GM19452 (cell line): ENCODE results near the gene ELN.

ENCODE experiments used
- ATAC-seq: cut with Tn5 transposase; IDR thresholded peaks from one replicate; pipeline ENCODE4 v1.9.1; 2021; ENCODE audit not compliant: unreplicated experiment

The ELN gene

GRCh38 chr7:74059681-74060588 is 32.0 kb downstream of the ELN start:
- ATAC-seq, result no peak

DNA sequence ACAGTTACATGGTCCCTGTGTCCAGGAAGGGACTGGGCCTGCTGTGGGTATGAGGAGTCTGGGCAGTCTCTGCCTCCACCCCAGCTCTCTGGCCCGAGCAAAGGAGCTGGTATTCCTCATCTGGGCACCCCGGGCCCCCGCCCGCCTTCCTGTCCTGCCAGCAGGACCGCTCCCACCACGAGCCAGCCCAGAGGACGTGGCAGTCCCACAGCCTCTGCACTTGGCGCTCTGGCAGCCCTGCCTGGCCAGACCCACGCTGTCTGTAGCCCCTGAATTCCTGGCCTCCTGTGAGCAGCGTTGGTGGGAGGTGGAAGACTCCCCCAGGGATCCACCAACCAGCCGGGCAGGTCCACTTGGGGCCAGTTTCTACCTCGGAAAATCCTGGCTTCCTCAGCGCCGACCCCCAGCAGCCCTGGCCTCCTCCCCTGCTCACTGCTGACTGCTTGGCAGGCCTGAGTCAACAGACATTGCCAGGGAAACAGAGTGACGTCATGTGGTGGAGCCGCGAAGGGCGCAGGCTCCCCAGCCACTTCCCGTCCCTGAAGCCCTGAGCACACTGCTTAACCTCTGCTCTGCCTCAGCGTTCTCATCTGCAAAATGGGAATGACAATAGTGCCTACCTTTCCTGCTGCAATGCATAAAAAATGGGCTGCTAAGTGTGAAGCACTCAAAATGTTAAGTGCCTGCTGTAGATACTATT is 34.0 kb downstream of the ELN start:
- ATAC-seq, result no peak

GRCh38 chr7:74063223-74063641 is 35.3 kb downstream of the ELN start:
- ATAC-seq, result no peak

GRCh38 chr7:74063646-74064045 is 35.7 kb downstream of the ELN start:
- ATAC-seq, result no peak

- ATAC-seq, result no peak
Observed at GRCh38 chr7:74064696-74065095, 36.7 kb downstream of the ELN start.

GRCh38 chr7:74066626-74067025 is 38.7 kb downstream of the ELN start:
- no peak for ATAC-seq

- ATAC-seq, result no peak
Observed at GRCh38 chr7:74068378-74069085, 40.6 kb downstream of the ELN start.

- ATAC-seq, result no peak
Observed at GRCh38 chr7:74069086-74069541, 41.1 kb downstream of the ELN start.

DNA sequence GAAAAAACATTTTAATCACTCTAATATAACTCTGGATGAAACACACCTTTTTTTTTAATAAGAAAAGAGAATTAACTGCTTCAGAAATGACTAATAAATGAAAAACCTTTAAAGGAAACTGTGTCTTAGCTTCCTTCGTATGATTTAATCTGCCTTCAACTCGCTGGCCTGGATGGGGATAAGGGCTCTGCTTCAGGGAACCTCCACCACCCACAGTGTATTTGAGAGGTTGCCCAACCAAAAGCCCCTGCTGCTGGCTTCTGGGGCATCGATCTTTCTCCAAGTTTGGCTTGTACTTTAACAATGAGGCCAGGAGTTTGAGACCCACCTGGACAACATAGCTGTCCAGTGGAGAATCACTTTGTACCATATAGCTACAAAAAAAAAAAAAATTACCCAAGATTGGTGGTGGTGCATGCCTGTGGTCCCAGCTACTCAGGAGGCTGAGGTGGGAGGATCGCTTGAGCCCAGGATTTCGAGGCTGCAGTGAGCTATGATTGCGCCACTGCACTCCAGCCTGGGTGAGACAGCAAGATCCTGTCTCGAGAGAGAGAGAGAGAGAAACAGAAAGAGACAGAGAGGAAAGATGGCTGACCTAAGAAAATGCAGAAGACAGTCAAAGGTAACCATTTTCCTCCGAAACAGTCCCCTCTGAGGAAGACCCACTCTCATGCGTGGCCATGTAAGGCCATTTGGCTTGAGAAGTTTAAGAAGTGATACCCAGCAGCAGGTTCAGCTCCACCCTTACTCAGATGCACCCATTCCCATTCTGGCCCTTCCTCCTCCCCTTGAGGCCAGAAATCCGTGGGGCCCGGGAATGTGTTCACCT is 42.0 kb downstream of the ELN start:
- no peak for ATAC-seq

GRCh38 chr7:74070619-74070921 is 42.6 kb downstream of the ELN start:
- no peak for ATAC-seq

- ATAC-seq, result no peak
Observed at GRCh38 chr7:74071121-74071520, 43.1 kb downstream of the ELN start.

DNA sequence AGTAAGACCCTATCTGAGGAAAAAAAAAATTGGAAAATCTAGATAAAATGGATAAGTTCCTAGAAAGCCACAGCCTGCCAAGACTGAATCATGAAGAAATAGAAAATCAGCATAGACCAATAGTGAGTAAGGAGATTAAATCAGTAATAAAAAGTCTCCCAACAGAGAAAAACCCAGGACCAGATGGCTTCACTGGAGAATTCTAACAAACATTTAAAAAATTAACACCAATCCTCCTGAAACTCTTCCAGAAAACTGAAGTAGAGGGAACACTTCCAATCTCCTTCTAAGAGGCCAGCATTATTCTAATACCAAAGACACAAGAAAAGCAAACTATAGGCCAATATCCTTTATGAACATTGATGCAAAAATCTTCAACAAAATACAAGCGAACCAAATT is 46.8 kb downstream of the ELN start:
- no peak for ATAC-seq

GRCh38 chr7:74078461-74078860 is 50.5 kb downstream of the ELN start:
- ATAC-seq, result no peak

- ATAC-seq, result no peak
Observed at GRCh38 chr7:74082770-74083116, 54.8 kb downstream of the ELN start.

- peak; percentile 62 for ATAC-seq
Observed at GRCh38 chr7:74083117-74083876, 55.3 kb downstream of the ELN start, which contains the start of gene LIMK1. Gene LIMK1 (plus strand): TSS chr7:74083804. CDS start chr7:74083991, 187 bp downstream.

DNA sequence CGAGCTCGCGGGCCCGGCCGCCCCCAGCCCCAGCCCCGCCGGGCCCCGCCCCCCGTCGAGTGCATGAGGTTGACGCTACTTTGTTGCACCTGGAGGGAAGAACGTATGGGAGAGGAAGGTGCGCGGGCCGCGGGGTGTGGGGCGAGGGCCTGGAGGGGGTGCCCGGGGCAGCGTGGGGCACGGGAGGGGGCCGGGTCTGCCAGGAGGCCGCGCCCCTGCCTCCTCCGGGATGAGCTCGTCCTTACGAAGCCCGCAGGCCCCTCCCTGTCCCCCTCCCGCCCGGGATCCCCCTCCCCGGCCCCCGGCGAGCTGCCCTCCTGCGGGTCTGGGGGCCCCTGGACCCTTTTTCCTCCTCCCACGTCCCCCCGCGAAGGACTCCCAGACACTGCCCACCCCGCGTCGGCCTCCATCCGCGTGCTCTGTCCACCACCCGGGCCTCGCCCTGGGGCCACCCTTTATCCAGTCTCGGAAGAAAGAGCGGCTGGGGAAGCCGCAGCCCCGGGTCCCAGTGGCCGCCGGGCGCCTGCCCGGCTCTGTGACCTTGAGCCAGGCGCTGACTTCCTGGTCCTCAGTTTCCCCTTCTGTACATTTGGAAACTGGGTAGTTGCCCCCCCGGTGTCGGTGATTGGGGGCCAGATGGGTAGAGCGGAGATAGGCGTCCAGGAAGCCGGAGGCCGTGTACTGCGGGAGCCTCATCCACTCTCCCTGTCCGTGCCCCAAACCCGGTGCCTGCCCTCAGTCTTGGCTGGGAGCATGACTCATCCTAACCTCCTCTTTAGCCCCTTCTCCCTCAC is 56.2 kb downstream of the ELN start:
- peak; percentile 47 for ATAC-seq

DNA sequence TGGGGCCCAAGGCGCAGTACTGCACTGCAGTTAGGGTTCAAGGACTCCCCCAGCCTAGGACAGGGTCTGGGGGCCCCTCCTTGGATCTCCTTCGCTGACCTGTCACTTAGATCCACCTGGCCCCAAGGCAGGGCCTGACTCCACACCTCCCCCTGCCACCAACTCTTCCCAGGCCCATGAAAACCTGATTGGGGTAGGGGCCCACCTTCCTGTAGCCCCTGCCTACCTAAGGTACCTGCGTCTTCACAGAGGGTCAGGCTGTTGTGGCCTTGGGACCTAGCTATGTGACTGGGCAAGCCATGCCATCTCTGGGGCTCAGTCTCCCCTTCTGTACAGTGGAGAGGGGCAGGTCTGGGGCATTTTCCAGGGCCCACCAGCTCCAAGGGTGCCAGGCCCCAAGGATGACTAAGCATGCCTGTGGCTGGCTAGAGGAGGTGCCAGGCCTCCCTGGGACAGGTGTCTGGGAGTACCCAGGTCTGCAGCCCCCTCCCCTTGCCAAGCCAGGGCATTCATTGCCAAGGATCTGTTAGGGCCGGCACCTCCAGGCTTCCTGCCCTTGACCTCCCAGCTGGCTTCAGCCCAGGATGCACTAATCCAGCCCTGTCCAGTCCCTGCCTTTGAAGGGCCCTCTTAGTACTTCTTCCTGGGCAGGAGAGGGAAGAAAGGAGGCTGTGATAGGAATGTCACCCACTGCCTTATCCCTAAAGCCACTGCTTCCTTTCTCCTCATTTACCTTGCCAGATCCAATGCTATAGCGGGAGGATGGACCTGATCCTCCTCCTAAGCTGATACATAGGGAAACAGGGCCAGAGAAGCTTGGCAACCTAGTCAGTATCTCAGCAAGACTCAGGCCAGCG is 57.0 kb downstream of the ELN start:
- no peak for ATAC-seq

DNA sequence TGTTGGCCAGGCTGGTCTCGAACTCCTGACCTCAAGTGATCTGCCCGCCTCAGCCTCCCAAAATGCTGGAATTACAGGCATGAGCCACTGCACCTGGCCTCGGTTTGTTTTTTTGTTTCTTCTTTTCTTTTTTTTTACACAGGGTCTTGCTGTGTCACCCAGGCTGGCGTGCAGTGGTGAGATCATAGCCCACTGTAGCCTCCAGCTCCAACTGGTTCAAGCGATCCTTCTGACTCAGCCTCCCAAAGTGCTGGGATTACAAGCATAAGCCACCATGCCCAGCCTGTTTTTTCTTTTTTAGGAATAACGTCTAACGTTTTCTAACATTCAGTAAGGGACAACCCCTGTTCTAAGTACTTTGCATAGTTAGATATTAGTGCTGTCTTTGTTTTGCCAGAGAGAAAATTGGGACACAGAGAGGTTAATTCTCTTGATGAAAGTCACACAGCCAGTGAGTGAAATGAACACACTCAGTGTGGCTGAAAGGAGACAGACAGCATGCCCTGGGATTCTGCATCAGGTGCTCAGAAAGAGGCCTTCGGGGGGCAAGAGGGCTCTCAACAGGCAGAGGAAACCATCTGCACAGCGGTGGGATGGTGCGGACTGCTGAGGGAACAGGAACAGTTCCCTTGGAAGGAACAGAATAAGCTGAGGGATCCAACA is 59.9 kb downstream of the ELN start:
- ATAC-seq, result no peak
